Upper lobe of left lung (tissue), 4 donors: Measurements from ENCODE around the gene ABHD12.
"Not testable (repeated sequence)": the region's sequence is repeated elsewhere in the genome, so short reads cannot be mapped to it uniquely, and the experiment has no call there.

Source experiments
- CTCF ChIP-seq, 6 experiments: fragments of 450-650 bp in 4 of 6; fragments of 200-600 bp in 2 of 6; sonication (generic) in 2 of 6; IDR thresholded peaks; one replicate each; pipeline ENCODE4 v1.5.1; 2016 to 2019; ENCODE audit warnings: antibody characterized with exemption in 6 of 6
- EP300 ChIP-seq, 4 donors: sonication (generic); formaldehyde crosslinking; IDR thresholded peaks; one replicate each; pipeline ENCODE4 v1.5.1; 2017; ENCODE audit warnings: antibody characterized with exemption in 4 of 4, control low read depth in 2 of 4
- POLR2A ChIP-seq, 4 donors: fragments of 450-650 bp; IDR thresholded peaks; one replicate each; pipeline ENCODE4 v1.5.1; 2016 to 2017; ENCODE audit warnings: antibody characterized with exemption in 4 of 4, mild to moderate bottlenecking in 2 of 4
- POLR2AphosphoS5 ChIP-seq, 2 donors: sonication (generic); formaldehyde crosslinking; IDR thresholded peaks; one replicate each; pipeline ENCODE4 v1.5.1; 2017; ENCODE audit warnings: antibody characterized with exemption in 2 of 2

GRCh38 chr20:25334972-25335371 is 55.7 kb downstream of the ABHD12 start:
- not testable (repeated sequence) for TF ChIP-seq CTCF, POLR2A, POLR2AphosphoS5, EP300 (IDR thresholded peaks at IDR 0.05)
